B cell (primary cell): ENCODE results near the gene ZFR. TPM values are rescaled to one million over a fixed set of nuclear protein-coding genes. Genes with fewer than 3 reads are reported as not detected.

Experiments
- ATAC-seq: fragments of 200-7000 bp; cut with Tn5 transposase; one replicate; pipeline ENCODE4 v1.10.0; 2021; ENCODE audit warnings: low read depth, mild to moderate bottlenecking, moderate number of reproducible peaks, moderate library complexity
- CTCF ChIA-PET: fragments of 350-600 bp; sonication (Branson Sonifier 250); formaldehyde crosslinking; loops from one replicate; lab custom pipeline; 2021; ENCODE audit warnings: antibody characterized with exemption, inconsistent platforms; lab: Charles Lee
- POLR2A ChIA-PET: fragments of 350-600 bp; sonication (Branson Sonifier 250); formaldehyde crosslinking; loops from one replicate; lab custom pipeline; 2021; ENCODE audit warnings: antibody characterized with exemption; lab: Charles Lee
- DNase-seq: peaks from one replicate; pipeline ENCODE4 v3.0.0; 2013
- H2AFZ ChIP-seq: 2 replicates; pipeline ENCODE4 v1.6.1; 2012; ENCODE audit warnings: mild to moderate bottlenecking, low read depth, low read length; ENCODE audit not compliant: insufficient read depth, poor library complexity, severe bottlenecking
- H3K27ac ChIP-seq, 2 donors: 1 replicate in 1 of 2; 2 replicates in 1 of 2; pipeline ENCODE4 v1.5.1; 2012 to 2013; ENCODE audit warnings: low read length in 2 of 2, mild to moderate bottlenecking in 2 of 2, moderate library complexity in 1 of 2
- H3K27me3 ChIP-seq, 4 experiments: fragments of 200-600 bp in 1 of 4; sonication (generic) in 1 of 4; replicated peaks in 1 of 4; 1 replicate in 2 of 4; 2 replicates in 2 of 4; pipeline versions ENCODE4 v1.6.1 to v1.7.0; 2013 to 2016; ENCODE audit warnings: low read length in 3 of 4, mild to moderate bottlenecking in 2 of 4, mixed read lengths in 1 of 4, moderate library complexity in 1 of 4; ENCODE audit not compliant: insufficient read depth in 4 of 4, control insufficient read depth in 3 of 4; ENCODE audit errors: control extremely low read depth in 1 of 4
- H3K36me3 ChIP-seq, 2 experiments: replicated peaks in 1 of 2; 1 replicate in 1 of 2; 2 replicates in 1 of 2; pipeline versions ENCODE4 v1.6.1 to v1.7.1; 2013; ENCODE audit warnings: low read length in 1 of 2; ENCODE audit not compliant: insufficient read depth in 2 of 2, control insufficient read depth in 1 of 2; ENCODE audit errors: control extremely low read depth in 1 of 2, extremely low read depth in 1 of 2
- H3K4me1 ChIP-seq, 2 donors: fragments of 200-600 bp in 1 of 2; sonication (generic) in 1 of 2; 1 replicate in 1 of 2; 2 replicates in 1 of 2; pipeline versions ENCODE4 v1.5.1 to v1.6.1; 2013 to 2017; ENCODE audit warnings: low read length in 2 of 2; ENCODE audit not compliant: control insufficient read depth in 2 of 2, insufficient read depth in 2 of 2
- H3K4me2 ChIP-seq: replicated peaks from 2 replicates; pipeline ENCODE3; 2012; ENCODE audit warnings: mild to moderate bottlenecking, low read depth, low read length; ENCODE audit not compliant: poor library complexity, severe bottlenecking
- H3K4me3 ChIP-seq, 5 experiments: fragments of 200-600 bp in 1 of 5; sonication (generic) in 1 of 5; 1 replicate in 3 of 5; 2 replicates in 2 of 5; pipeline versions ENCODE4 v1.5.1 to v1.7.0; 2011 to 2016; ENCODE audit warnings: low read length in 4 of 5, mild to moderate bottlenecking in 4 of 5, low read depth in 2 of 5, control low read depth in 1 of 5, moderate library complexity in 1 of 5; ENCODE audit not compliant: insufficient read depth in 1 of 5; ENCODE audit errors: control extremely low read depth in 1 of 5, extremely low read depth in 1 of 5
- H3K79me2 ChIP-seq: fragments of 200-600 bp; sonication (generic); one replicate; pipeline ENCODE4 v1.6.0; 2016; ENCODE audit warnings: low read length; ENCODE audit not compliant: control insufficient read depth, insufficient read depth
- H3K9ac ChIP-seq: fragments of 200-600 bp; sonication (generic); 2 replicates; pipeline ENCODE4 v1.6.1; 2017; ENCODE audit warnings: mild to moderate bottlenecking, low read length, moderate library complexity
- H3K9me3 ChIP-seq, 3 donors: one replicate each; pipeline versions ENCODE4 v1.6.1 to v1.7.1; 2013; ENCODE audit warnings: low read length in 2 of 3; ENCODE audit not compliant: control insufficient read depth in 2 of 3, insufficient read depth in 1 of 3; ENCODE audit errors: control extremely low read depth in 1 of 3
- H4K20me1 ChIP-seq: 2 replicates; pipeline ENCODE4 v1.6.0; 2012; ENCODE audit warnings: mild to moderate bottlenecking, low read length; ENCODE audit not compliant: insufficient read depth, control insufficient read depth, poor library complexity, severe bottlenecking
- H3K27ac Mint-ChIP-seq: one replicate; pipeline ENCODE4 v1.8.0; 2021; ENCODE audit warnings: mixed read lengths
- H3K27me3 Mint-ChIP-seq: one replicate; pipeline ENCODE4 v1.8.0; 2021; ENCODE audit warnings: mixed read lengths
- H3K4me1 Mint-ChIP-seq: one replicate; pipeline ENCODE4 v1.8.0; 2021; ENCODE audit warnings: mixed read lengths
- H3K4me3 Mint-ChIP-seq: one replicate; pipeline ENCODE4 v1.8.0; 2021; ENCODE audit warnings: mixed read lengths
- H3K9me3 Mint-ChIP-seq: one replicate; pipeline ENCODE4 v1.8.0; 2022; ENCODE audit warnings: mixed read lengths; ENCODE audit not compliant: insufficient read depth
- CTCF ChIP-seq: fragments of 200-600 bp; IDR thresholded peaks from one replicate; pipeline ENCODE4 v1.8.0; 2022; ENCODE audit warnings: antibody characterized with exemption, mild to moderate bottlenecking
- EZH2 ChIP-seq: IDR thresholded peaks from 2 replicates; pipeline ENCODE4 v1.6.1; 2012; ENCODE audit warnings: borderline replicate concordance, low read depth, mild to moderate bottlenecking, moderate library complexity, low read length; ENCODE audit not compliant: insufficient read depth, poor library complexity, severe bottlenecking
- WGBS: methylation state at CpG from one replicate; pipeline ENCODE4 v1.1.5; 2013; ENCODE audit warnings: missing lambda C conversion rate; ENCODE audit not compliant: insufficient coverage; 5-methylcytosine and 5-hydroxymethylcytosine counted together
- intact Hi-C: fragments of 100-400 bp; cut with micrococcal nuclease; formaldehyde crosslinking; loops from one replicate; pipeline ENCODE4 v1.10.0; 2022
- polyA plus RNA-seq: library from polyadenylated mRNA; depleted of rRNA; stranded (reverse); fragments of >200 nt; gene quantifications from 2 replicates; pipeline ENCODE4 v1.2.3, GENCODE V29; 2012
- total RNA-seq, 2 donors: library from RNA; stranded (reverse); fragments of 120-200 nt in 1 of 2; gene quantifications; 1 replicate in 1 of 2; 2 replicates in 1 of 2; pipeline versions ENCODE4 v1.2.3 to v1.2.4, GENCODE V29; 2013 to 2022

Gene ZFR
- total and polyA plus RNA-seq, 2 donors (not counting 1 experiment from before 2014, with no cell fraction given) = 31.4 to 69.0 TPM

- no peak overlapping the region for H3K4me3 Mint-ChIP-seq
- no peaks in the 10 kb centered on the region for H4K20me1 ChIP-seq
- ATAC-seq = no peak
- DNase-seq = no peak
- intact Hi-C loops = no loop called here
- H3K4me2 ChIP-seq = no peak overlapping the region
- H3K27me3 ChIP-seq = no peaks in the 10 kb centered on the region
- H3K4me1 Mint-ChIP-seq = peaks cover 5% of the 10 kb centered on the region
- H3K4me3 ChIP-seq = no peak overlapping the region
- H3K4me1 ChIP-seq = peaks cover under 1 to 6% of the 10 kb centered on the region in 2 donors
- no peaks in the 10 kb centered on the region for H3K9me3 Mint-ChIP-seq
- POLR2A ChIA-PET = no interaction called here
- H3K79me2 ChIP-seq = peaks cover 3% of the 10 kb centered on the region
- WGBS = 92% methylated on average over 7 of the region's 7 CpGs
- no peak overlapping the region for H3K9ac ChIP-seq
- CTCF ChIA-PET = interaction anchor here (0.7 to 2.7 kb wide), 3 partner anchors 13 to 274 kb away, joined by 3 to 11 read pairs (median 4); no protein-coding TSS in a partner anchor
- no peak overlapping the region for H3K27ac Mint-ChIP-seq
- no peaks in the 10 kb centered on the region for H3K27me3 Mint-ChIP-seq
- no peak for TF ChIP-seq CTCF
- TF ChIP-seq EZH2 = no peak
- no peak overlapping the region for H3K27ac ChIP-seq
- peaks cover 0 to 26% (median 12%) of the 10 kb centered on the region in 3 donors for H3K9me3 ChIP-seq
- no peak overlapping the region for H2AFZ ChIP-seq
- H3K36me3 ChIP-seq = no peaks in the 10 kb centered on the region
These were observed 127.5 kb downstream of the ZFR start for GRCh38 chr5:32317041-32317440.

GRCh38 chr5:32315221-32316014 lies 129.1 kb downstream of the ZFR start:
- POLR2A ChIA-PET = no interaction called here
- H3K27ac Mint-ChIP-seq = no peak overlapping the region
- Histone ChIP-seq H3K27me3 (no peaks in the 10 kb centered on the region), H2AFZ (no peak overlapping the region), H3K27ac (no peak overlapping the region), H3K9me3 (peaks cover 0 to 10% (median 0%) of the 10 kb centered on the region in 3 donors), H3K4me2 (no peak overlapping the region), H3K36me3 (no peaks in the 10 kb centered on the region), H3K4me3 (no peak overlapping the region), H3K79me2 (peaks cover 19% of the 10 kb centered on the region), H3K9ac (no peak overlapping the region), H4K20me1 (no peaks in the 10 kb centered on the region), H3K4me1 (peaks cover 15 to 22% of the 10 kb centered on the region in 2 donors)
- DNase-seq (no peak), ATAC-seq (no peak)
- intact Hi-C loops = no loop called here
- peak overlapping the region; percentile 27 for H3K4me3 Mint-ChIP-seq
- H3K27me3 Mint-ChIP-seq = no peaks in the 10 kb centered on the region
- TF ChIP-seq EZH2 (no peak), CTCF (no peak)
- WGBS = 100% methylated on average over 2 of the region's 8 CpGs
- H3K4me1 Mint-ChIP-seq = peaks cover 18% of the 10 kb centered on the region
- CTCF ChIA-PET = interaction anchor here (2.3 kb wide), 1 partner anchor 14 kb away, joined by 13 read pairs; no protein-coding TSS in a partner anchor
- H3K9me3 Mint-ChIP-seq = no peaks in the 10 kb centered on the region
